ENCODE results near the gene MAGI2. TPM values are rescaled to one million over a fixed set of nuclear protein-coding genes. Genes with fewer than 3 reads are reported as not detected.

Gene MAGI2
- total RNA-seq, 1 experiment from 2014 or later, result 0.22 TPM

DNA sequence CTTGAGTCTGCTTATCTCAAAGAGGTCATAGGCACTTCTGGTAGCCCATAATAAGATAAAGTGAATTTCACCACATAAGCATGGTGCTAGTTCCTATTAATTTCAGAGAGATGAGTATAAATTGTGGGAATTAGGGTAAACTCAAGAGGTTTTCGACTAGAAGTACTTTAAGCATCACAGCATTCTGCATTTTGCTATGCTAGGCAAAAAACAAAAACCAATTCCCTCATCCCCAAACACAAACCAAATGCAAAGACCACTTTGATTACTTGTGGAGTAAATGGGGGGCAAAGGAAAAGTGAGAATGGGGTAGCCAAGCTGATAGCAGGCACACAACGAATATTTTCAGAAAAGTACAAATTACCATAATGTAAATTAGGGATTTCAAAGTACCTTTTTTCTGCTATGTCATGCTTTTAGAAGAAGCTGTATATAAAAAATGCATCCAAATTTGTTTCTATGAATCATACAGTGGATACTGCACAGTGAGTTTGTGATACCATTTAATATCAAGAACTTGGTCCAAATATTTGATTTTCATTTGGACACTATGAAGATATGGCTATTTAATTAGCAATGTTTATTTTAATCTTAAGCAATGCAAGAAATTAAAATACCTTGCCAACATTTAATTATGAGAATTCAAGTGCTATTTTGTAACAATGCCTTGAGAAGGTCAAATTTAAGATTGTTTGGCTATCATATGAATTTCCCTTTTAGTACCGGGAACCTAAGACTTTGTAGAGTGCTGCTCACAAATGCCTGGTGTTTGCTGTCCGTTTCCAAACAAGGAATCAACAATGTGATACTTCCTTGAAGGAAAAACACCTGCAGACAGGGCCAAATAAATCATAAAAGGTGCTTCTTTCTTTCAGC, 1199.4 kb downstream of the MAGI2 start:
- Histone ChIP-seq H3K4me2 (ENCODE audit: low read length) (no peak overlapping the region), H3K9me2 (ENCODE audit: insufficient read depth) (no peaks in the 10 kb centered on the region), H2AFZ (ENCODE audit: low read depth, low read length, poor library complexity, severe bottlenecking) (no peak overlapping the region), H3K4me3 (replicated peaks in 1 of 2; ENCODE audit: low read depth in 1 of 2, low read length in 2 of 2) (no peak overlapping the region), H3K36me3 (ENCODE audit: control insufficient read depth in 1 of 2, insufficient read depth in 2 of 2, low read length in 2 of 2) (no peaks in the 10 kb centered on the region), H3K4me1 (ENCODE audit: control insufficient read depth in 1 of 2, insufficient read depth in 2 of 2, low read length in 2 of 2) (no peaks in the 10 kb centered on the region), H3K9me3 (ENCODE audit: control insufficient read depth in 1 of 2, insufficient read depth in 1 of 2, low read depth in 1 of 2, low read length in 2 of 2) (no peaks in the 10 kb centered on the region), H4K20me1 (ENCODE audit: insufficient read depth) (no peaks in the 10 kb centered on the region), H3K27ac (ENCODE audit: low read depth, low read length) (no peak overlapping the region), H3K79me2 (ENCODE audit: insufficient read depth, low read length) (no peaks in the 10 kb centered on the region), H3K27me3 (ENCODE audit: insufficient read depth, low read length) (no peaks in the 10 kb centered on the region), H3K9ac (ENCODE audit: low read length) (no peak overlapping the region)
- ATAC-seq, result no peak
- ChIA-PET POLR2A (no interaction called here), RAD21 (ENCODE audit: low non-redundant PET in 1 of 2, low total read pairs in 2 of 2, uncharacterized antibody in 2 of 2, unreplicated experiment in 2 of 2) (no interaction called here), CTCF (no interaction called here)
- intact Hi-C loops (cut with micrococcal nuclease), result no loop called here
- TF ChIP-seq ZFX (IDR thresholded peaks at IDR 0.05), result no peak
- TF ChIP-seq, protein P1, sequence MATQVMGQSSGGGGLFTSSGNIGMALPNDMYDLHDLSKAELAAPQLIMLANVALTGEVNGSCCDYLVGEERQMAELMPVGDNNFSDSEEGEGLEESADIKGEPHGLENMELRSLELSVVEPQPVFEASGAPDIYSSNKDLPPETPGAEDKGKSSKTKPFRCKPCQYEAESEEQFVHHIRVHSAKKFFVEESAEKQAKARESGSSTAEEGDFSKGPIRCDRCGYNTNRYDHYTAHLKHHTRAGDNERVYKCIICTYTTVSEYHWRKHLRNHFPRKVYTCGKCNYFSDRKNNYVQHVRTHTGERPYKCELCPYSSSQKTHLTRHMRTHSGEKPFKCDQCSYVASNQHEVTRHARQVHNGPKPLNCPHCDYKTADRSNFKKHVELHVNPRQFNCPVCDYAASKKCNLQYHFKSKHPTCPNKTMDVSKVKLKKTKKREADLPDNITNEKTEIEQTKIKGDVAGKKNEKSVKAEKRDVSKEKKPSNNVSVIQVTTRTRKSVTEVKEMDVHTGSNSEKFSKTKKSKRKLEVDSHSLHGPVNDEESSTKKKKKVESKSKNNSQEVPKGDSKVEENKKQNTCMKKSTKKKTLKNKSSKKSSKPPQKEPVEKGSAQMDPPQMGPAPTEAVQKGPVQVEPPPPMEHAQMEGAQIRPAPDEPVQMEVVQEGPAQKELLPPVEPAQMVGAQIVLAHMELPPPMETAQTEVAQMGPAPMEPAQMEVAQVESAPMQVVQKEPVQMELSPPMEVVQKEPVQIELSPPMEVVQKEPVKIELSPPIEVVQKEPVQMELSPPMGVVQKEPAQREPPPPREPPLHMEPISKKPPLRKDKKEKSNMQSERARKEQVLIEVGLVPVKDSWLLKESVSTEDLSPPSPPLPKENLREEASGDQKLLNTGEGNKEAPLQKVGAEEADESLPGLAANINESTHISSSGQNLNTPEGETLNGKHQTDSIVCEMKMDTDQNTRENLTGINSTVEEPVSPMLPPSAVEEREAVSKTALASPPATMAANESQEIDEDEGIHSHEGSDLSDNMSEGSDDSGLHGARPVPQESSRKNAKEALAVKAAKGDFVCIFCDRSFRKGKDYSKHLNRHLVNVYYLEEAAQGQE (IDR thresholded peaks at IDR 0.05; ENCODE audit: low read depth), result no peak
- TF ChIP-seq, protein P2, sequence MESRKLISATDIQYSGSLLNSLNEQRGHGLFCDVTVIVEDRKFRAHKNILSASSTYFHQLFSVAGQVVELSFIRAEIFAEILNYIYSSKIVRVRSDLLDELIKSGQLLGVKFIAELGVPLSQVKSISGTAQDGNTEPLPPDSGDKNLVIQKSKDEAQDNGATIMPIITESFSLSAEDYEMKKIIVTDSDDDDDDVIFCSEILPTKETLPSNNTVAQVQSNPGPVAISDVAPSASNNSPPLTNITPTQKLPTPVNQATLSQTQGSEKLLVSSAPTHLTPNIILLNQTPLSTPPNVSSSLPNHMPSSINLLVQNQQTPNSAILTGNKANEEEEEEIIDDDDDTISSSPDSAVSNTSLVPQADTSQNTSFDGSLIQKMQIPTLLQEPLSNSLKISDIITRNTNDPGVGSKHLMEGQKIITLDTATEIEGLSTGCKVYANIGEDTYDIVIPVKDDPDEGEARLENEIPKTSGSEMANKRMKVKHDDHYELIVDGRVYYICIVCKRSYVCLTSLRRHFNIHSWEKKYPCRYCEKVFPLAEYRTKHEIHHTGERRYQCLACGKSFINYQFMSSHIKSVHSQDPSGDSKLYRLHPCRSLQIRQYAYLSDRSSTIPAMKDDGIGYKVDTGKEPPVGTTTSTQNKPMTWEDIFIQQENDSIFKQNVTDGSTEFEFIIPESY (IDR thresholded peaks at IDR 0.05; ENCODE audit: extremely low read depth, insufficient replicate concordance, low read length), result no peak
- no TSS peak for BruUV-seq (replicated peaks)
- DNase-seq (ENCODE audit: low read depth, low spot score), result no peak
